ENCODE measurements around the gene DIRAS1.

DIRAS1 gene

DNA sequence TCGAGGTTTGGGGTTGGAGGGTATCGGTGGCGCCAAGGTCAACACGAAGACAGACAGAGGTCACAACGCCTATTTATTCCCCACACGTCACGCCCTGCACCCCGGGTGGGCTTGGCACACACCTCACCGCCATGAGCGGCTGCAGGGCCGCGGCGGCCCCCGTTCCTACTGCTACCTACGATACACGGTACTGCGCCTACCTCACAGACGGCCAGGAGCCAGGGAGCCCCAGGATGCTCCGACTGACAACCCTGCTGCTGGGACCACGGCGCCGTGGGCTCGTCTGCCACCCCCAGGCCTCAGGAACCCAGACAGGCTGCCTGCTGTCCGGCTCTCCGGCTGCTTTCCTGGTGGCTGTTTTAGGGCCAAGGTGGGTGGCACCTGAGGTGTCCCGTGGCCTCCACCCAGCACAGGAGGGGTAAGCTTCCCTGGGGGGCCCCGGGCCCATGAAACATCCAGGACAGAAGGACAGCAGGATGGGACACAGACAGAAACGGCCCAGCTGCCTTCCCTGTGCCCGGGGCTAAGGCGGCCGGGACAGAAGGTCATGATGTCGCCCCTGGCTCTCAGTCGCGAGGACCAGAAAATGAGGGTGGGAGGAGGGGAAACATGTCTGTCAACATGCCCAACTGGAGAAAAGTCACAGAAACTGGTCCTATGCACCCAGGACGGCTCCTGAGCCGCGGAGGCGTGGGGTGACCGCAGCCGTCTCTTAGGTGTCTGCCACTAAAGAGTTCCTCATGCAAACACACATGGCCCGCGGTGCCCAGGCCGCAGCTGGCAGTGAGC lies 33.7 kb upstream of the DIRAS1 start:
- DNase-seq: no peak

DNA sequence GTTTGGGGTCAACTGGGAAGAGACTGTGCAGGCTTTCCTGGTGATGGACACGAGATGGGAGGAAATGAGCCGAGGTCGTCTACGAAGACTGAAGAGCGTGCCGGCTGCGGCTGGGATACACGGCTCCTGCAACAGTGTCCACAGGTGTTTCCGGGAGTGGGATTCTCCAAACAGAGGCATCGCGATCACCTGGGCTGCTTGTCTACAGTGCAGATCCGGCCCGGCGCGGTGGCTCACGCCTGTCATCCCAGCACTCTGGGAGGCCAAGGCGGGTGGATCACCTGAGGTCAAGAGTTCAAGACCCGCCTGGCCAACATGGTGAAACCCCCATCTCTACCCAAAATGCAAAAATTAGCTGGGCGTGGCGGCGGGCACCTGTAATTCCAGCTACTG lies 30.3 kb upstream of the DIRAS1 start:
- DNase-seq: no peak

DNA sequence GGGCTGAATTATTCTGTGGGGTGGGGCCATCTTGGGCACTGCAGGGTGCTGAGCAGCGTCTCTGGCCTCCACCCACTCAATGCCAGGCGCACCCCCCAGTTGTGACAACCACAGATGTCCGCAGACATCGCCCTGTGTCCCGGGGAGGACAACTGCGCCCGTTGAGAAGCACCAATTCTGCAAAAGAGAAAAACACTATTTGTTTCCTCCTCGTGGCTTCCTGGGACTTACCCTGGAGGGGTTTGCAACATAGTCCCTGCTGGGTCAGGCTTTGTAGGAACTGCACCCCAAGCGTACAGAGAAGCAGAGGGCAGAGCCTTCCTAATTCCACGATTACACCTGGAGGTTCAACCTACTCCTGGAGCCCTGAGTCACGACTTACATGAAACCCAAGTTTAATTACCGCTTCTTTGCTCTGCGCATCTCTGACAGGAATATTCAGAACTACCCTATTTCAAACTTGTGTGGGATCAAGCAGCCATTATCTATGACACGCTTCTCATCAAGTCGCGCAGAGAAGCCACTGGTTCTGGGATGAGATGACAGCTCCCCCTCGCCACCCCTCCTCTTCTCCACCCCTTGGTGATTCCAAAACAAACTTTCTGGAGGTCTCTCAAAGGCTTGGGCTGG lies 29.8 kb upstream of the DIRAS1 start:
- no peak for DNase-seq

DNA sequence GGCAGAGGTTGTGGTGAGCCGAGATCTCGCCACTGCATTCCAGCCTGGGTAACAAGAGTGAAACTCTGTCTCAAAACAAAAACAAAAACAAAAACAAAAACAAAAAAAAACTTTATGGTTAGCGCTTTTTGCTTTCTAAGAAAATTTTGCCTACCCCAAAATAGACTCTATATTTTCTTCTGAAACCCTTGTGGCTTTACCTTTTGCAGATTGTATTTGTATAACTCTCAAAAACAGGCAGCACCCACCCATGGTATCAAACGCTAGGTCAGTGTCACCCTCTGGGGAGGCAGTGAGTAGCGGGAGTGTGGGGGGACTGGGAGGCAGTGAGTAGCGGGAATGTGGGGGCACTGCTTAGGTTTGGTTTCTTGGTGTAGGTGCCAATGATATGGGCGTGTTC lies 26.2 kb upstream of the DIRAS1 start:
- no peak for DNase-seq

DNA sequence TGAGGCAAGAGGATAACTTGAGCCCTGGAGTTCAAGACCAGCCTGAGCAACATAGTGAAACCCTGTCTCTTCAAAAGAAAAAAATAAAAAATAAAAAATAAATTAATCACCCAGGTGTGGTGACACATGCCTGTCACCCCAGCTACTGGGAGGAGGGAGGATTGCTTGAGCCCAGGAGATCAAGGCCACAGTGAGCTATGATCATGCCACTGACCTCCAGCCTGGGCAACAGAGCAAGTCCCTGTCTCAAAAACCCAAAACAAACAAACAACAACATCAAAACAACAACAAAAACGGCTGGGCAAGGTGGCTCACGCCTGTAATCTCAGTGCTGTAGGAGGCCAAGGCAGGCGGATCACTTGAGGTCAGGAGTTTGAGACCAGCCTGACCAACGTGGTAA lies 22.9 kb upstream of the DIRAS1 start:
- DNase-seq: no peak

DNA sequence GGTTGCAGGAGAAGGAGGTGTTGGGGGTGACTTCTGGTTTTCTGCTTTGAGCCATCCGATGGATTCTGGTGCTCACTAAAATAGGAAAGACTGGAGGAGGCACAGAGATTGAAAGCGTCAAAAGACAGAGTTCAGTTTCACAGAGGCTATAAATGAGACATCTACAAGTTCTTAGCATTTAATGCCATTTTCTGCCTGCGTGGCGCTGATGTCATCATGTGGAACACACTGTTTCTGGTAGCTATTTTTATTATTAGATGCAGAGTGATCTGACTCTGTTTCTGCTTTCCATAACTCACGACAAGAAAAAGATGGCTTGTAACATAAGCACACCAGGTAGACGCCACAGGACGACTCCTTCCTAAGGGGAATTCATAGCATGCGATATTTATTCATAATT lies 21.9 kb upstream of the DIRAS1 start:
- DNase-seq: no peak

DNA sequence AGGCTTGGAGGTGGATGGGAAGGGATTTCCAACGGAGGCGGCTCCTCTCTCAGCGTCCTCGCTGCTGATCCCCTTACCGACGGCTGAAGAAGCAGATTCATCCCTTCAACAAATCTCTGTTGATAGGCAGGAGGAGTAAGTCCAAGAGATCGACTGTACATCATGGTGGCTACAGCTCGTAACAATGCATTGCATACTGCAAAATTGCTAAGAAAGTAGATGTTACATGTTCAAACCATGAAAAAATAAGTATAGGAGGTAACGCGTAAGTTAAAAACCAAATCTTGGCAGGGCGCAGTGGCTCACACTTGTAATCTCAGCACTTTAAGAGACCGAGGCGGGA lies 19.1 kb upstream of the DIRAS1 start:
- DNase-seq: no peak

DNA sequence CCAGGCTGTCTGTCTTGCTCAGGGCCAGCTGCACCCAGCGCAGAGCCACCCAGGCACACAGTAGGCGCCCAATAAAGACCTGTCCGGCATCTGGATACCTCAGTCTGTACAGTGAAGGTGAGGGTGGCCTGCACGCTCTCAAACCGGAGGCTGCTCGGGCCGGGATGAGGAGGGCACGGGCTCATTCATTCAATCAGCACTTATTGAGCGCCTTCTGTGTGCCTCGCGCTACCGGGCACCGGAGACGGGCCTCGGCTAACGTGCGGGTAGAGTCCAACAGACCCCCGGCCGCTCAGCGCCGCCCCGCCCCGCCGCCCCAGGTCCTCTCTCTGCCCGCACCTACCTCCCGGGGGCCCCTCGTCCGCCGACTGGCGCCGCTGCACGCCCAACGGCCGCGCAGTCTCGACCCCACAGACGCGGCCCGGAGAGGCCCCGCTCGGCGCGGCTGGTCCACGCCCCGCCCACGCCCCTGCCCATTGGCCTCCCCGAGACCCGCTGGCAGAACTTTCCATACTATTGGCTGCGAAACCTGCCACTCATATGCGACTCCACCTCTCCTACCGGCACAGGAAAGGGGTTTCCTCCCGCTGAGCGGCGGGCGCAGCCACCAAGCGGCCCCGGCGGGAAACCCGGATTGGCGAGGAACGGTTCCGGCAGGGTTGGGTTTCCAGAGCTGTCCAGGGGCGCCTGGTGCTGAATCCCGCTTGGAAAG lies 18.6 kb upstream of the DIRAS1 start, which contains the start of gene SLC39A3:
Gene SLC39A3, minus strand, starts transcription at position 416 of the 712 bp plus-strand sequence. CDS start 2,760 bp downstream, outside the sequence.
- peak; percentile 99 for DNase-seq

DNA sequence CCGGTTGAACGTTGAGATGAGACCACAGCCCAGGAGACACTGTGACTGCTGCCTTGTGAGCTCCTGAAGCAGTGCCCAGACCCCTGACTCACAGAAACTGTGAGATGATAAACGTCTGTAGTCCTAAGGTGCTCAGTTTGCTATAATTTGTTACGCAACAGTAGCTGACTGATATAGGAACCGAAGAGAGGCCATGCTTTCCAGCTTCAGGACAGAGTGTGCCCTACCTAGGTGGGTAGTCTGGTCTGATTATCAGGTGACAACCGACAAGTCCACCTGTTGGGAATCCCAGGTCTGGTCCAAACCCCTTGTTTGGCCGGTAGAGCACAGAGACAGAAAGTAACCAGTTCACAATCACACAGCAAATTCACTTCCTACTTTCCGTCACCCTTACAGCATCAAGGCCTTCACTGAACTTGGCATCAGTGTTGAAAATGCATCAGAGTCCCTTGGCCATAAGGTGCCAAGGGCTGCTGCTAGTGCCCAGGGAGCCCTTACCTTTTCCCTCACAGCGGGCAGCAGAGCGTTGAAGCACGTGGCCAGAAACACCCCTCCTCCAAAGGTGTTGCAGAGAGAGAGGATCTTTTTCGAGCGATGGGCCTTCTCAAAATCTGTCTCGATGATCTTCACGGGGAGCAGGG lies 15.5 kb upstream of the DIRAS1 start:
- DNase-seq: no peak

DNA sequence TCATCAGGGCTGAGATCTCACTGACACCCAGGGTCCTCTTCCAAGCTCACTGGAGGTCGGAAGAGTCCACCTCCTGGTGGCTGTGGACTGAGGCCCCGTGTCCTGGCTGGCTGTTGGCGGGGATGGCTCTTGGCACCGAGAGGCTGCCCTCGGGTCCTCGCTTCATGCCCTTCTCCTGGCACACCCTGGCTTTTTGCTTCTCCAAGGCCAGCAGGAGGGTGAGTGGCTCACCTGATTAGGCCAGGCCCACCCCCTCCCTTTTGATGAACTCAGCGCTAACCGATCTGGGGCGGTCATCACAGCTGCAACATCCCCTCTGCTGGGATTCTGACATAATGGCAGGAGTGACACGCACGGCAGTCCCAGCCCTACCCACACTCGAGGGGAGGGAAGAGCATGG lies 14.2 kb upstream of the DIRAS1 start:
- no peak for DNase-seq

DNA sequence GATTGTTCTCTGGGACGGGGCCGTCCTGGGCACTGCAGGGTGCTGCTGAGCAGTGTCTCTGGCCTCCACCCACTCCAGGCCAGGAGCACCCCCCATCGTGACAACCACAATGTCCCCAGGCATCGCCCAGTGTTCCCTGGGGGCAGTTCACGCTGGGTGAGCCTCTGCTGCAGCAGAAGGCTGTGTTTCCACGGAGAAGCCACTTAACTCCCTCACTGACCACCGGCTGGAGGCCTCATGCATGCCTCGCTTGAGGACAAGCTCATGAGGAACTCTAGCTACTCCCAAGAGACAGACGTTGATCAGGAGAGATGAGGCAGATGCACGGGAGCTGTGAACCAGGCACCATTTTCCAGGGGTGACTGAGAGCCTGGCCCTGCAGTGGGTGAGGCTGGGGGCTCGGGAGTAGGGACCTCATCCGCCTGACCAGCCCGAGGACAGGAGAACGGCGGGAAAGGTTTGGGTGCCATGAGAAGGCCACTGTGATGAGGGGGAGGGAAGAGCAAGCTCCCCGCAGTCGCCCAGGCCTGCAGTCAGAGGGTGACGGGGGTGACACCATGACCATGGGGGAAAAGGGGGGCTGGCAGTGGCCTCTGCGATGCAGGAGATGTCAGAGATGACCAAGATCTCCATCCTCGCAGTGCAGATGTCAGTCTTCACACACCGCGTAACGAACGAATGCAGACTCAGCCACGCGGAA lies 13.6 kb upstream of the DIRAS1 start:
- DNase-seq: no peak

DNA sequence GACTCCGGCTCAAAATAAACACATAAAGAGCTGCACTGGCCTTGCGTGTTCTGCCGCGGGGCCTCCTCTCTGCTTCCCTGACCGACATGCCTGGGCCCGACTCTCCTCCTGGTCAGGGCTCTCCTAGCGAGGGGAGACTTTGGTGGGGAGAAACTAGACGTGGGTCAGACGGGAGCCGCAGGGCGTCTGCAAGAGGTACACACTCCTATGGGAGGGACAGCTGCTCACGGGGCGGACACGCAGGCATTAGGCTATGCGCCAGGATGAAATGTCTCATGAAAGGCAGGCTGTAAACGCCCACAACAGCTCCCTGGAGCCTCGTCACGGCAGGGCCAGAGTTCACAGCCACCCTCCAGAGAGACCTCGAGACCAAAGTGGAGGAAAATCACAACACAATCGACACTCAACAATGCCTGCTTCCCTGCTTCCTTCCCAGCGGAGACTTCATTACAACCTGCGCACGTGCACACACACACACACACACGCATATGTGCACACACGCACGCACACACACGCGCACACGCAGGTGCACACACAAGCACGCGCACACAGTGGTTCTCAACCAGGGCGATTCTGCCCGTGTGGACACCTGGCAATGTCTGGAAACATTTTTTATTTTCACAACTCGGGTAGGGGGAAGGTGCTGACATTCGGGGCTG lies 12.9 kb upstream of the DIRAS1 start:
- DNase-seq: no peak

DNA sequence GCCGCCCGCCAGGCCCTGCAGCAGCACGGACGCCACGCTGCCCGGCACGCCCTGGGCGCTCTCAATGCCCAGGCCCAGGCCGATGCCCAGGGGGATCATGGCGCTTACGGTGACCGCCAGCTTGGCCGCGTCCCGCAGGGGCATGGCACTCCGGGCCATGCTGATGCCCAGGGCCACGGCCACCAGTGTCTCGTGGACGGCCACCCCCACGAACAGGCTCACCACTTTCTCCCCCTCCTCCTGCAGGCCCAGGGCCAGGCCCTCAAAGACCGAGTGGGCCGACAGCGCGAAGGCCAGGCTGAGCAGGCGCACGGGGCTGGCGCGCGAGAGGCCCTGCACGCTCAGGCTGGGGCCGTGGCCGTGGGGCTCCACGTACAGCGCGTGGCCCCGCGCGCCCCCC lies 11.7 kb upstream of the DIRAS1 start:
- no peak for DNase-seq

DNA sequence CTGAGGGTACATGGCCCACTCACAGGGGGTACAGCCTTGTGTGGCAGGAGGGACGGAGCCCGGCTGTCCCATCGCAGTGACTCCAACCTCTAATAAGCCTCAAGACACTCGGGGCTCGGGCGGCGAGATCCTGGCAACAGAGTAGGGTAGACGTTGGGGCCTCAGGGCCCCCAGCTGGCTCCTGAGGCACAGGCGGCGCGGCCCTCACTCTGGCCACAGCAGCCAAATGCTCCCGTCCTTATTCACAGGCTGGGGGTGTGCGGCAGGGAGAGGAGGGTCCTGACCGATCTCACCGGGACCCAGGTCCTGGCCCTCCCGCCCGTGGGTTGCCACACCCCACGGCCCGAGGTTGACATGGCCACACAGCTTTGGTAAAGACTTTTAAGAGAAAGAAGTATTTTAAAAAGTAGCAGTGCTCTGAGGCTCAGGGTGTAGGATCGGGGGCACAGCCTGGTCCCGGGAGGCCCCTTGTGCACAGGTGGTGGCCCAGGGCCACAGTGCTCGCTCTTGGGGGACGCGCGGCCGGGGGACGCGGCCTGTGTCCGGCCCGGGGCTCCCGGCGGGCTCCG lies 11.1 kb upstream of the DIRAS1 start:
- DNase-seq: no peak

DNA sequence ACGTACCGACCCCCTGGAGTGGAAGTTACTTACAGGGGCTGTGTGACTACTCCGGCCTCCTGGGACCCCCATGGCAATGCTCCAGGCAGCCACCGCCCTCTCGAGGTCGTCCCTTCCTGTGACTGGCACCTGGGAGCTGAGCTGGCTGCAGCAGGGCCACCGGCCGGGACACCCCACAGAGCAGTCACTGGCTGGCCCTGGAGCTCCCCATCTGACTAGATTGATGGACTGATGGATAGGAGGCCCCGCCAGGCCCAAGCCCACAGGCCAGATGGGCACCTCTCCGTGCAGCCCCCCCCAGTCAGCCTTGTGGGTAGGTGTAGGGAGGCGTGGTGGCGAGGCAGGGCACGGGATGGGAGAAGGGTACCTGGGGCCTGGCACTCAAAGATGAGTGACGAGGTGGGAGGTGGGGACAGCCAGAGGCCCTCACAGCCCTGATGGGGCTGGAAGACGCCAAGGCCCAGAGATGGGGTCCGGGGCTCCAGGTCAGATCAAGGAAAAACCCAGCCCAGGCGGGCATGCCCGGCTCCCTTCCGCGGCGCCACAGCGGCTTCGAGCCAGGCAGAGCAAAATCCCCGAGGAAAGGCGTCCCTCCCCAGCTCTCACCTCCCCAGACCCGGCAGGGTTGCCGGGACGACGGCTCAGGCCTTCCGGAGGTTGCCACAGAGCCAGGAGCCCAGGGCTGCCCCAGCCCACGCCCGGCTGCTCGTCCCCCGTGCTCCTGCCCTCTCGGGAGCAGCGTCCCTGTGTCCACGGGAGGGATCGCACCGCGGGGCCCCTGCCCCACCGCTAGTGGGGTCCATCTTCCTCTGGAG lies 10.2 kb upstream of the DIRAS1 start:
- DNase-seq: no peak

DNA sequence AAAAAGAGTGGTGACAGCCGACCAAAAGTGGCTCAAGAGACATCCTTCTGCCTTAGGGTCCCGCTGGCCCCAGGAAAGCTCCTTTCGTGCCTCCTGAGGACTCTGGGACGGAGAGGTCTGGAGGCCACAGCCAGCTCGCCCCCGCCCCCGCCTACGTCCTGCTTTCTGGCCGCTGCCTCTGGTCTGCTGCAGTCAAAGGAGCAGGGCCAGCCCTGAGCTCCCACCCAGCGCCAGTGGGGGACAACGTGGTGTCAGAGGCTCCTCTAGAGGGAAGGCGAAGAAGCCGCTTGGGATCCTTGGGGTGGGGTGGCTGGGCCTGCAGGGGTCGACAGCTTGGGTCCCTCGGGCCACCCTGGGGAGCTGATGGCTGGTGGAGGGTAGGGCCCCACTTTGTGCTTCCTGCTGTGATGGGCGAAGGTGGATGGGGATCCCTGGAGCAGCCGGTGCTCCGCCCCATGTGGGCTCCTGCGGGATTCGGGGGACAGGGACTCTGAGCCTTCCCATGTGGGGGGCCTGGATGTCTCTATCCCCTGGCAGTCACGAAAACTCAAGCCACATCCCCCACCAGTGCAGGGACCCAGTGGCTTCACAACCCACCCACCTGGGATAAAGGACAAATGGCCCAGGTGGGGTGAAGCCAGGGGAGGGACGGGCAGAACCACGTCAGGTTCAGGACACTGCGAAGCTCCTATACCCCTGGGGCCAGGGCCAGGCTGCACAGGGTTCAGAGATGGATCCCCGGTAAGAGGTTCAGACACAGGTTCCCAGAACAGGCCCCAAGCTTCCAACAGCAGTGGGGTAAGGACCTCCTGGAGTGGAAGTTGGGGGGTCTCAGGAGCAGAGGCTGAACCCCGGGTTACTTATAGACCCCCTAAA lies 9.0 kb upstream of the DIRAS1 start:
- no peak for DNase-seq

DNA sequence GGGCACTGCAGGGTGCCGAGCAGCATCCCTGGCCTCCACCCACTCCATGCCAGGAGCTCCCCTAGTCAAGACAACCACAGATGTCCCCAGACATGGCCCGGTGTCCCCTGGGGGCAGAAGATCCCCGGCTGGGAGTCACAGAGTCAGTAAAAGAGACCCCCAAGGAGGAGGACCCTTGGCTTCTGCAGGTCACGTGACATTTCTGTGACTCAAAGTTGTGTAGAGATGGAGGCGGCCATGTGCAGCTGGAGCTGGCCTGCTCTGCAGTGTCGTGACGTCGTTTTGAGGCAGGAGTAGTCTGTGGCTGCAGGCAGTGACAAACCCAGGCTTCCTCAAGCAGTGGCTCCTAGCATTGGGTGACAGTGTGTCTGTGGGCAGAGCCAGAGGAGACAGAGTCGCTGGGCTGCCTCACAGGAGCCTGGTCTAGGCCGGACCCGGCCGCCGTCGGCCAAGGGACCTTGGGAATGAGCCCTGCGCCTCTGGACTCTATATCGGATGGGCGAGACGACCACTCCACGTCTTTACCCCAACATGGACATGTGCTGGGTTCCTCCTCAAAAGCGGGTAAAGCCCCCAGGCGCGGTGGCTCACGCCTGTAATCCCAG lies 7.7 kb upstream of the DIRAS1 start:
- no peak for DNase-seq

DNA sequence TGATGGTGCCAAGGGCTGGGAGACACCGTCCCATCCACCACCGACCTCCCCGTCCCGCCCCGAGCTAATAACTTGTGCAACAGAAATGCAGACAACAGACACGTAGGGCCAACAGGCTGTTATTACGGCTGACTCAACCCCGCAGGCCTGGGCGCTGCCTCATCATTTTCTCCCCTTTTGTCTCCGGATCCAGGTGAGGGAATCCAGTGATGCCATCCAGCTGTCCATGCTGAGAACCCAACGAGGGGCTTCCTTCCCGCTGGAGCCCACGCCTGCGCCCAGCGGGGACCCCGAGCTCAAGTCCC lies 6.4 kb upstream of the DIRAS1 start:
- DNase-seq: no peak

DNA sequence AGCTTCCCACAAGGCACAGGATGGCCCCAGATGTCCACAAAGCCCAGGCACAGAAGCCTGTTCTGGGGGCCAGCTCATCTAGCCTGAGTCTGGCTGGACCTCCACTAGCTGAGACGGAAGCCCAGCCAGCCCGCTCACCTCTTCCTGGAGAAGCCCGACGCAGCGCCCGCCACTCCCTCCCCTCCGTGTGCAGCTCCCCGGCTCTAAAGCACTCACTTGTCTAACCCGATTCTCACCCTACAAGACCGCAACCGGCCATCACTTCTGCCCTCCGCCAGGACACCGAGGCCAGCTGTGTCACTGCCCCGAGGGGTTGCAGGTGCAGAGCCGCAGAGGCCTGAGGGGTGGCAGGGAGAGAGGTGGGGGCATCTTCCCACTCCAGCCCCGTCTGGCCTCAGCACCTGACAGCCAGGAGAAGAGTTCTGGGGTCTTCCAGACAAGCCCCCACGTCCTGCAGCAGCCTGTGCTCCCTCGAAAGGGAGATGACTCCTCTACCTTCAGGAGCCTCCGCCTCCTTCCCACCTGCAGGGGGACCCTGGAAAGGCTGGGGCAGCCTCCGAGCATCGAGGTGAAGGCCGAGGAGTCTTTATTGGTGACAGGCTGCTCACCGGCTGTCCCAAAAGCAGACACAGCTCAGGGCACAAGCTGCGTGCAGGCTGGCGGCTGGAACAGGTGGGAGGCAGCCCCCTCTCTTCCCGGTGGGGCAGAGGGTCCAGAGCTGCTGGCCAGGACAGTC lies 5.9 kb upstream of the DIRAS1 start:
- peak; percentile 63 for DNase-seq

Measured in RPMI8226 (cell line).